Activated naive CD8-positive, alpha-beta T cell treated with anti-CD3 and anti-CD28 coated beads for 36 hours (primary cell): ENCODE results near the gene DUSP18. TPM values are rescaled to one million over a fixed set of nuclear protein-coding genes. Genes with fewer than 3 reads are reported as not detected.

Source experiments
- total RNA-seq, 2 experiments: library from RNA; stranded (reverse); gene quantifications; one replicate each; pipeline ENCODE4 v1.2.3, GENCODE V29; 2021

The DUSP18 gene
- total RNA-seq, 2 experiments from 2014 or later, result 4.8 to 5.6 TPM

Other genes starting within 250 kb of the DUSP18 start
- 100 to 1,000 TPM; 109 to 114 TPM for gene MTFP1, start 242.1 kb downstream of the DUSP18 start, total RNA-seq
- gene SEC14L3, start 195.9 kb downstream of the DUSP18 start, total RNA-seq, result not detected
- not detected for gene SEC14L4, start 162.2 kb downstream of the DUSP18 start, total RNA-seq
- gene SEC14L6, start 121.1 kb downstream of the DUSP18 start, total RNA-seq, result not detected
- not detected for gene GAL3ST1, start 93.2 kb downstream of the DUSP18 start, total RNA-seq
- gene PES1, start 76.0 kb downstream of the DUSP18 start, total RNA-seq, result 100 to 1,000 TPM; 196 to 199 TPM
- gene TCN2, start 60.7 kb downstream of the DUSP18 start, total RNA-seq, result under 1 TPM; 0.48 to 0.64 TPM
- 1 to 10 TPM; 3.2 to 3.6 TPM for gene SLC35E4, start 32.1 kb downstream of the DUSP18 start, total RNA-seq
- gene OSBP2, start 27.0 kb upstream of the DUSP18 start, total RNA-seq, result under 1 TPM; 0.45 to 0.84 TPM